H9 (cell line): ENCODE results near the gene MRPL40. TPM values are rescaled to one million over a fixed set of nuclear protein-coding genes. Genes with fewer than 3 reads are reported as not detected.

Experiments
- DNase-seq: peaks from one replicate; pipeline ENCODE4 v3.0.0-alpha.2; 2017
- H2AFZ ChIP-seq: one replicate; pipeline ENCODE4 v1.6.1; 2013; ENCODE audit warnings: mild to moderate bottlenecking, low read length, control low read depth, moderate library complexity
- H2AK5ac ChIP-seq: 2 replicates; pipeline ENCODE4 v1.6.1; 2013; ENCODE audit warnings: low read length, control low read depth, mixed read lengths; ENCODE audit not compliant: insufficient read length
- H2BK120ac ChIP-seq: one replicate; pipeline ENCODE4 v1.6.1; 2013; ENCODE audit warnings: low read depth, mild to moderate bottlenecking, low read length, control low read depth, inconsistent platforms; ENCODE audit not compliant: poor library complexity, severe bottlenecking
- H2BK12ac ChIP-seq: 2 replicates; pipeline ENCODE4 v1.6.1; 2013; ENCODE audit warnings: low read length, control low read depth, mixed read lengths, low read depth; ENCODE audit not compliant: insufficient read length
- H2BK15ac ChIP-seq: 2 replicates; pipeline ENCODE4 v1.6.1; 2013; ENCODE audit warnings: low read depth, low read length, control low read depth
- H2BK20ac ChIP-seq: one replicate; pipeline ENCODE4 v1.6.1; 2013; ENCODE audit warnings: low read depth, mild to moderate bottlenecking, low read length, control low read depth, inconsistent platforms; ENCODE audit not compliant: poor library complexity, severe bottlenecking
- H2BK5ac ChIP-seq: 2 replicates; pipeline ENCODE4 v1.6.1; 2013; ENCODE audit warnings: low read length, control low read depth, mixed read lengths; ENCODE audit not compliant: insufficient read length
- H3K14ac ChIP-seq: 2 replicates; pipeline ENCODE4 v1.6.1; 2013; ENCODE audit warnings: low read length, control low read depth; ENCODE audit not compliant: insufficient read depth
- H3K18ac ChIP-seq: 2 replicates; pipeline ENCODE4 v1.6.1; 2013; ENCODE audit warnings: low read depth, mild to moderate bottlenecking, mixed read lengths, low read length, control low read depth; ENCODE audit not compliant: insufficient read length
- H3K23ac ChIP-seq: 2 replicates; pipeline ENCODE4 v1.6.1; 2013; ENCODE audit warnings: low read length, control low read depth, mixed read lengths, low read depth; ENCODE audit not compliant: insufficient read length
- H3K23me2 ChIP-seq: 2 replicates; pipeline ENCODE4 v1.6.1; 2013; ENCODE audit warnings: low read depth, mild to moderate bottlenecking, mixed read lengths, low read length, control low read depth; ENCODE audit not compliant: insufficient read length, poor library complexity, severe bottlenecking
- H3K27ac ChIP-seq: 2 replicates; pipeline ENCODE4 v1.5.1; 2013; ENCODE audit warnings: low read length, control low read depth, mixed read lengths, low read depth; ENCODE audit not compliant: insufficient read length
- H3K27me3 ChIP-seq: 2 replicates; pipeline ENCODE4 v1.6.1; 2013; ENCODE audit warnings: low read length, control low read depth, inconsistent platforms; ENCODE audit not compliant: insufficient read depth
- H3K4ac ChIP-seq: 2 replicates; pipeline ENCODE4 v1.6.1; 2013; ENCODE audit warnings: low read depth, mild to moderate bottlenecking, control low read depth, inconsistent platforms, low read length, moderate library complexity
- H3K4me1 ChIP-seq: 2 replicates; pipeline ENCODE4 v1.6.1; 2013; ENCODE audit warnings: low read length, control low read depth, inconsistent platforms; ENCODE audit not compliant: insufficient read depth
- H3K4me2 ChIP-seq: 2 replicates; pipeline ENCODE4 v1.6.1; 2013; ENCODE audit warnings: low read length, control low read depth, mixed read lengths; ENCODE audit not compliant: insufficient read length, insufficient read depth
- H3K56ac ChIP-seq: 2 replicates; pipeline ENCODE4 v1.6.1; 2013; ENCODE audit warnings: low read depth, mild to moderate bottlenecking, mixed read lengths, low read length, control low read depth; ENCODE audit not compliant: insufficient read length
- H3K79me1 ChIP-seq: 2 replicates; pipeline ENCODE4 v1.6.1; 2013; ENCODE audit warnings: low read depth, mild to moderate bottlenecking, moderate library complexity, low read length, control low read depth, inconsistent platforms; ENCODE audit not compliant: insufficient read depth, poor library complexity, severe bottlenecking
- H3K79me2 ChIP-seq: 2 replicates; pipeline ENCODE4 v1.6.1; 2013; ENCODE audit warnings: low read length, control low read depth, inconsistent platforms; ENCODE audit not compliant: insufficient read depth
- H3K9ac ChIP-seq: 2 replicates; pipeline ENCODE4 v1.6.1; 2013; ENCODE audit warnings: low read length, control low read depth, mixed read lengths; ENCODE audit not compliant: insufficient read length; ENCODE audit errors: extremely low read depth
- H3K9me3 ChIP-seq: one replicate; pipeline ENCODE4 v1.6.1; 2013; ENCODE audit warnings: low read depth, low read length, inconsistent platforms; ENCODE audit not compliant: control insufficient read depth
- H3T11ph ChIP-seq: one replicate; pipeline ENCODE4 v1.6.1; 2013; ENCODE audit warnings: mild to moderate bottlenecking, low read length, control low read depth, inconsistent platforms
- H4K20me1 ChIP-seq: one replicate; pipeline ENCODE4 v1.6.1; 2013; ENCODE audit not compliant: control insufficient read depth, insufficient read length, insufficient read depth
- H4K5ac ChIP-seq: 2 replicates; pipeline ENCODE4 v1.6.1; 2013; ENCODE audit warnings: low read depth, mild to moderate bottlenecking, mixed read lengths, low read length, control low read depth; ENCODE audit not compliant: insufficient read length
- H4K8ac ChIP-seq: replicated peaks from 2 replicates; pipeline ENCODE4 v1.6.1; 2013; ENCODE audit warnings: low read length, control low read depth, mixed read lengths, low read depth; ENCODE audit not compliant: insufficient read length
- H4K91ac ChIP-seq: 2 replicates; pipeline ENCODE4 v1.6.1; 2013; ENCODE audit warnings: low read depth, mild to moderate bottlenecking, moderate library complexity, mixed read lengths, low read length, control low read depth; ENCODE audit not compliant: insufficient read length
- H3K27ac Mint-ChIP-seq, 3 experiments: 2 replicates in 2 of 3; 3 replicates in 1 of 3; pipeline ENCODE4 v1.8.0; 2020 to 2021; ENCODE audit warnings: mixed read lengths in 3 of 3, mild to moderate bottlenecking in 1 of 3, moderate library complexity in 1 of 3
- H3K27me3 Mint-ChIP-seq: 2 replicates; pipeline ENCODE4 v1.8.0; 2021; ENCODE audit warnings: low read depth, mild to moderate bottlenecking, moderate library complexity, mixed read lengths
- H3K36me3 Mint-ChIP-seq, 3 experiments: 2 replicates in 2 of 3; 3 replicates in 1 of 3; pipeline ENCODE4 v1.8.0; 2020 to 2021; ENCODE audit warnings: low read depth in 3 of 3, mixed read lengths in 3 of 3; ENCODE audit not compliant: insufficient read depth in 1 of 3
- H3K4me1 Mint-ChIP-seq, 2 experiments: 2 replicates each; pipeline ENCODE4 v1.8.0; 2020; ENCODE audit warnings: mixed read lengths in 2 of 2
- H3K4me3 Mint-ChIP-seq, 2 experiments: 2 replicates in 1 of 2; 3 replicates in 1 of 2; pipeline ENCODE4 v1.8.0; 2020 to 2021; ENCODE audit warnings: mild to moderate bottlenecking in 2 of 2, mixed read lengths in 2 of 2, moderate library complexity in 1 of 2
- H3K9me3 Mint-ChIP-seq, 2 experiments: 2 replicates in 1 of 2; 3 replicates in 1 of 2; pipeline ENCODE4 v1.8.0; 2020; ENCODE audit warnings: mild to moderate bottlenecking in 2 of 2, mixed read lengths in 2 of 2, moderate library complexity in 1 of 2
- CTCF ChIP-seq: fragments of 200-600 bp; sonication (generic); conservative IDR thresholded peaks from 3 replicates; pipeline ENCODE4 v1.8.0; 2021; ENCODE audit warnings: antibody characterized with exemption, mild to moderate bottlenecking
- WGBS: extraction: QIAGEN DNeasy Blood & Tissue Kit; methylation state at CpG from one replicate; pipeline ENCODE4 v1.1.7; 2013; ENCODE audit warnings: missing lambda C conversion rate, low lambda C conversion rate, mixed read lengths; ENCODE audit not compliant: insufficient read length; ENCODE audit errors: extremely low coverage; 5-methylcytosine and 5-hydroxymethylcytosine counted together
- total RNA-seq: library from RNA; stranded (reverse); gene quantifications from 2 replicates; pipeline ENCODE4 v1.2.1, GENCODE V29; 2021

MRPL40 gene
- total RNA-seq, 1 experiment from 2014 or later, result 15.2 TPM

- whole genome bisulfite sequencing, result no CpG with 5 or more reads among the region's 5 CpGs
- Mint-ChIP-seq H3K36me3 (peaks cover 35 to 84% (median 60%) of the 10 kb centered on the region in 3 experiments), H3K27me3 (no peaks in the 10 kb centered on the region), H3K4me1 (peaks cover 4 to 13% of the 10 kb centered on the region in 2 experiments), H3K27ac (peak overlapping the region in 1 of 3 experiments; percentile 21; a peak in 1 of 7 replicates), H3K4me3 (no peak overlapping the region), H3K9me3 (no peaks in the 10 kb centered on the region)
- no peak overlapping the region for H3K4me2 ChIP-seq
- no peaks in the 10 kb centered on the region for H3K27me3 ChIP-seq
- no peak overlapping the region for H3T11ph ChIP-seq
- no peak overlapping the region for H2BK120ac ChIP-seq
- no peak overlapping the region for H2AFZ ChIP-seq
- H3K9me3 ChIP-seq, result no peaks in the 10 kb centered on the region
- H3K4ac ChIP-seq, result no peak overlapping the region
- H4K91ac ChIP-seq, result no peak overlapping the region
- no peak overlapping the region for H2BK5ac ChIP-seq
- H3K56ac ChIP-seq, result no peak overlapping the region
- no peak overlapping the region for H4K8ac ChIP-seq
- H3K23me2 ChIP-seq, result no peaks in the 10 kb centered on the region
- H2BK15ac ChIP-seq, result no peak overlapping the region
- H3K79me1 ChIP-seq, result no peaks in the 10 kb centered on the region
- H3K14ac ChIP-seq, result no peak overlapping the region
- H4K5ac ChIP-seq, result no peak overlapping the region
- H2BK12ac ChIP-seq, result no peak overlapping the region
- no peak overlapping the region for H3K9ac ChIP-seq
- no peaks in the 10 kb centered on the region for H4K20me1 ChIP-seq
- no peak for TF ChIP-seq CTCF
- H3K79me2 ChIP-seq, result no peaks in the 10 kb centered on the region
- H2AK5ac ChIP-seq, result no peak overlapping the region
- no peaks in the 10 kb centered on the region for H3K4me1 ChIP-seq
- no peak for DNase-seq
- no peak overlapping the region for H3K18ac ChIP-seq
- no peak overlapping the region for H2BK20ac ChIP-seq
- H3K23ac ChIP-seq, result no peak overlapping the region
- no peak overlapping the region for H3K27ac ChIP-seq
These were observed 21.4 kb downstream of the MRPL40 start for GRCh38 chr22:19453718-19454117.
